DMS53 treated with DMSO at 0.1 percent for 48 hours (cell line): ENCODE results near the gene FOXA2.
A peak's percentile ranks its signal among the peaks of the same experiment; 100 is the strongest.
"Not testable (repeated sequence)": the region's sequence is repeated elsewhere in the genome, so short reads cannot be mapped to it uniquely, and the experiment has no call there.

Experiments used
- DNase-seq: peaks from one replicate; lab custom pipeline; 2025; ENCODE audit not compliant: unreplicated experiment; lab: John Stamatoyannopoulos, UW

The FOXA2 gene

GRCh38 chr20:22569353-22569752 is 15.0 kb downstream of the FOXA2 start:
- DNase-seq = no peak

DNA sequence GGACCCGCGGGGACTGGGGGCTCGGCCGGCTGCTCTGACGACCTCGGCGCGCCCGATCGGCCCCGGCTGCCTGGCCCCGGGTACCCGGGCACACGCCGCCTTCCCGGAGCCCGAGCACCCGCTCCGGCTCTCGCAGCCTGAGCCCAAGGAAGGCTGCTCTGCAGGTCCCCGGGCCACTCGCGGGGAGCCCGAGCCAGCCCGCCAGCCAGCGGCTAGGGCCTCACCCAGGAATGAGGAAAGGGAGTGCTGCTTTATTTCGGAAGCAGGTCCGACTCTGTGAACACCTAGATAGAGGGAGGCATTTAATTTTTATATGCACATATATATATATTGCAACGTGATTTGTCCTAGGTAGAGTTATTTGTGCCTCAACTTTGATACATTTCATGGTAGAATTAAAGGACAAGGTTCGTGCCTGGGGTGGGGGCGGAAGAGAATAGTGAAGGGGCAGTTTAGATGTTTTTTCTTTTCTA is 15.5 kb downstream of the FOXA2 start:
- no peak for DNase-seq

GRCh38 chr20:22567944-22568871 is 16.2 kb downstream of the FOXA2 start:
- DNase-seq = no peak

DNA sequence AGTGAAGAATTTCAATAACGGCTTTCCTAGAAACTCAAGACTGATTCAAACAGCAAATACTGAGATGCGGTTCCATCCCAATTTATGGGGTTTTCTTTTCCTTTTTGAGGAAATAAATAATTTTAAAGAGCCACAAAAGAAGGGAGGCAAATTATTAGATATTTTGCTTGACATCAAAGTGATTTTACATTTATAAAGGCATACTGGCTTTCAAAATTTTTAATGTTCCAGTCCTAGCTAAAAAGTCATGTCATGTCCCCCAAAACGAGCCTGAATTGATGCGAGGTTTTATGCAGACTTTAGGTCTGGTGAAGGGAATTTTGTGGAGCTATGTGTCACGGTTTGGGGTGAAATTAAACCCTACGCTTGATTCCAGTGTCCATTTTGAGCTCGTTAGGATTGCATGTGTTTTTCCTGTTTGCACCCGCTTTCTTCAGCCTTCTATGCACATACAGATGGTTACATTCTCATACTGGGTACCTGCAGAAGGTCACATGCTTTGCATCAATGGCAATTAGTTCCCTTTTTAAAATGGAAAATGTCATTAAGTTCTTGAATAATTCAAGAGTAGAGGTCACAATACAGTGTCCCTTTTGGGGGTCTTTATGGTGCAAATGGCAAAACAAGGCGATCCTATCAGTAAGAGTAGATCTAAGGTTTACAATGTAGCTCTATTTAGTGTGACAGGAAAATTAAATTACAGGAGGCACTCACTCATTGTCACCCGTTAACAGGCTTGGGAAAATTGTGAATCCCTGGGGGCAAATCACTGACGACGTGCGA is 17.3 kb downstream of the FOXA2 start:
- DNase-seq = no peak

DNA sequence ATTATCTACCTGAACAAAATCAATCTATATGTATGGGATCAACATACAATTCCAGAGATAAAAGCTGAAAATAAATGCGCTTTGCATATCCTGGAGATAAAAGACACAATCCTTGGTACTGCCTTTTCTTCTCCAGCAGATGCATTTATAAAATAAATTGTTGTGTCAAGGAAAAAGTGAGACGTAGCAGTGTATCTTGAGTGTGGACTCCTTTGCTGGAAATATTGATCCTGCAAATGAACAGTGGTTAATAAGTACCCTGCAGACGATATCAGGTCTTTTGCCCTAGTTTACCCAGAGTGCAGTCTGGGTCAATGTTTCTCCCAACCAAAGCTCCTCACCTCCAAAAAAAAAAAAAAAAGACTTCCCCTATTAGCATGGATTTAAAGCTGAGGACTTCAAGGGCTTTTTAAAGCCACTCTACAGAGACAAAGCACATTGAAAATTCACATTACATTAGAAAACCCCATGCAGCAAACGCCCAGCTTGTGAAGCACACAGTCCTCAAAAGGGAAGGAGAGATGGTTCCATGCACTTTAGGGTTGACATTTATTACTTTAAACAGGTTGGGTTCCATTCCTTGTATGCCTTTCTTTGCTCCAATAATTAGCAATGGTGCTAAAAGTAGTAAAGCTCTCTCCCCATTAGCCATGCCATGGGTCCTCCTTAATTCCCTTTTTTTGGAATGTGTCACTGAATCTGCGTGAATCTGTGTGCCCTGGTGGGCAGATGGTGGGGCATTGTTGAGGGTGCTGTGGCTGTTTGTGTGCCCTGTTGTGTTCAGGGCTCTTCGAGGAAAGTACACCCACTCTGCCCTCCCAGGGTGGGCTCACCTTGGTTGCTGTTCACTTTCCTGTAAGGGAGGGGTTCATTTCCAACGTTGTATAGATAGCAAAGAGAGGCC is 21.1 kb downstream of the FOXA2 start:
- DNase-seq = no peak

GRCh38 chr20:22562620-22563019 is 21.8 kb downstream of the FOXA2 start:
- no peak for DNase-seq

GRCh38 chr20:22561965-22562577 is 22.3 kb downstream of the FOXA2 start:
- DNase-seq = no peak

GRCh38 chr20:22560817-22561216 is 23.6 kb downstream of the FOXA2 start:
- DNase-seq = no peak

- no peak for DNase-seq
Measured at GRCh38 chr20:22559711-22560318, 24.6 kb downstream of the FOXA2 start.

GRCh38 chr20:22557403-22558276 is 26.7 kb downstream of the FOXA2 start:
- DNase-seq = no peak

GRCh38 chr20:22556565-22557056 is 27.8 kb downstream of the FOXA2 start:
- DNase-seq = no peak

DNA sequence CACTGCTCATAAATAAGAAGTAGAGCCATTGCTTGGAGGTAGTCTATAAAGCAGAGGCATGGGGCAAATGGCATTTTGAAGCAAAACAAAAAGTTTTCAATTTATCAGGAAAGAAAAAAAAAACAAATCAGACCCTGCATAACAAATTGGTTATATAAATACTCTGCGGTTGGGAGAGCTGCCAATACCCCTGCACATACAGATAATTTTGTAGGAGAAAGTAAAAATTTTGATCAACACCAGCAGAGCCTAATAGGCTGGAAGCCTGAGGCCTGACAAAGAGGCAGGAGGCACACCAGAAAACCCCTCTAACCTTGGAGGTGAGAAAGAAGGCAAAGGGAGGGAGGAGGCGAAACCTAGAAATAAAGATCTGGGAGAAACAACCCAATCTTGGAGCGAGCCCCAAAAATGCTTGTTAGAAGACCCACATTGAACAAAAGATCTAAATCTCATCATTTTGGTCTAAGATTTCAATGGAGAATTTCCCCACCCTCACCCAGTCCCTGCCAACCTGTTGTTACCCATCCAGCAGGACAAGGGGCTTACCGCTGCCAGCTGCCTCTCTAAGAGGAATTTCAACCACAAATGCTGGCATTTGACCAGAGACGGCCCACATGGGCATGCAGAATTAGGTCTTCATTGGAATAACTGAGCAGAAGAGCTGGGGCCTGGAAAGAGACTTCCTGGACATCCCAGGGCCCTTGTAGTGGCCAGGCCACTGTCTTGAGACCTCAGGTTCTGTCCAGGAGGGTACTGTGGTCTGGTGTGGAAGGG is 28.4 kb downstream of the FOXA2 start:
- no peak for DNase-seq

GRCh38 chr20:22554391-22554790 is 30.0 kb downstream of the FOXA2 start:
- no peak for DNase-seq

- DNase-seq = not testable (repeated sequence)
Measured at GRCh38 chr20:22550514-22550913, 33.9 kb downstream of the FOXA2 start.

DNA sequence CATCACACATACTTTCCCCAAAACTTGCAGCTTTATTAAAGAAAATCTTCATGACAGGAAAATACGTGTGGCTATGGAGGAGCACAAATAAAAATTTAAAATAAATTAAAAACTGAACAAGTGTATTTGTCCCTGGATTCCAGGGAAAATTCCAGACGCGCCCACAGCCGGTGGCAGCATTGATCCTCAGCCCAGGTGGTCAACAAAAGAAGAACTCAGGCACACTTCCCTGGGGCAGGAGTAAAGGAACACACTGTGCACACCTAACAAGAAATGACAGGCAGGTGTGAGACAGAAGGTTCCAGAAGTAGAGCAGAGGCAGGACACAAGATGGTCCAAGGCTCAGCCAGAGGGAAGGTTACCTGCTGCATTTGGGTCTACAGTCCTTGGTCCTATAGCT is 36.3 kb downstream of the FOXA2 start:
- DNase-seq = no peak

DNA sequence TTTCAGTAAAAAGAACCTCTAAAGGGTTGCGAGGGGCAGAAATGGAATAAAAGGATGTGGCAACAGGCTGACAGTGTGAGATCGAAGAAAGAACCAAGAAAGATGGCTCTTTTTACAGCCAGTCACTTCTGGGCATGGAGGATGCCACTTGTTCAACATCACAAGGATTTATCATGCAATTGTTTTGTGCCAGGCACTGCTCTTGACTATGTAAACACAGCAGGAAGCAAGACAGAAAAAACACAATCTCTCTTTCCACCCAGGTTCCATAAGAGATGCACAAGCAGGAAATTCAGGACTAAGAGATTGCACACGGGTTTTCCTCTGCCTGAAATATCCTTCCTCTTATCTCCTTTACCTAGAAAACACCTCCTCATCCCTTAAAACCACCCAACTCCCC is 38.0 kb downstream of the FOXA2 start:
- DNase-seq = peak; percentile 62

DNA sequence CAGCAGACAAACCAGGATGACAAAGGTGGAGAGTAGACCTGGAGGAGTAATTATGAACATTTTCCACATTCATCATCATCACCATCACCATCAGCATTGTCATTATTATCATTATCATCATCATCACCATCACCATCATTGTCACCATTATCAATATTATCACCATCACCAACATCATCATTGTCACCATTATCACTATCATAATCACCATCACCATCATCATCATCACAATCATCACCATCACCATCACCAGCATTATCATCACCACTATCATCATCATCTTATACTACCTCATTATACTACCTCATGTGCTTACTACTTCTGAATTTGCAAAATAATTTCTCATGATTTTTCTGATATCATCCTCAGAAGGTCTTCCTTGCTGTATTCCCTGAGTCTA is 39.3 kb downstream of the FOXA2 start:
- DNase-seq = no peak

- no peak for DNase-seq
Measured at GRCh38 chr20:22544462-22544861, 39.9 kb downstream of the FOXA2 start.
